GM18519 (cell line): ENCODE data around the gene DUSP28.
A peak's percentile ranks its signal among the peaks of the same experiment; 100 is the strongest.
"Not testable (repeated sequence)": the region's sequence is repeated elsewhere in the genome, so short reads cannot be mapped to it uniquely, and the experiment has no call there.

Experiments
- ATAC-seq: cut with Tn5 transposase; IDR thresholded peaks from one replicate; pipeline ENCODE4 v1.9.1; 2021; ENCODE audit warnings: mild to moderate bottlenecking, moderate library complexity; ENCODE audit not compliant: unreplicated experiment, low FRiP score

DUSP28 gene

GRCh38 chr2:240558236-240558761 is 1.9 kb upstream of the DUSP28 start:
- ATAC-seq = no peak

DNA sequence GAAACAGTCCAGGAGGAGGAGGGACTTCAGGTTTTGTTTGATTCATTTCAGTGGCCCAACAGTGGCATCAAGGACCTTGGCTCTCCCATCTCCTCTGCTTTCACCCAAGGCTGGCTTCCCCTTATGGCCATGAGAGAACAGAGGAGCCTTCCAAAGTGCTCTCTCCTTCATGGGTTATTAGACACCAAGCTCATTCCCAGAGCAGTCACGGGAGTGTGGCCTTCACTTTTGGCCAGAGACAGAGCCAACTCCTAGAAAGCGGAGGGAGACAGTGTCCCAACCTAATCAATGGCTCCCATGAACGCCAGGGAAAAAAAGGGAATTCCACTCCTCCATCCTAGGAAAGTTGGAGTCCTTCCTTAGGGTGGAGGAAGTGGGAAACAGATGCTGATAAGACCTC is 871 bp upstream of the DUSP28 start:
- no peak for ATAC-seq

DNA sequence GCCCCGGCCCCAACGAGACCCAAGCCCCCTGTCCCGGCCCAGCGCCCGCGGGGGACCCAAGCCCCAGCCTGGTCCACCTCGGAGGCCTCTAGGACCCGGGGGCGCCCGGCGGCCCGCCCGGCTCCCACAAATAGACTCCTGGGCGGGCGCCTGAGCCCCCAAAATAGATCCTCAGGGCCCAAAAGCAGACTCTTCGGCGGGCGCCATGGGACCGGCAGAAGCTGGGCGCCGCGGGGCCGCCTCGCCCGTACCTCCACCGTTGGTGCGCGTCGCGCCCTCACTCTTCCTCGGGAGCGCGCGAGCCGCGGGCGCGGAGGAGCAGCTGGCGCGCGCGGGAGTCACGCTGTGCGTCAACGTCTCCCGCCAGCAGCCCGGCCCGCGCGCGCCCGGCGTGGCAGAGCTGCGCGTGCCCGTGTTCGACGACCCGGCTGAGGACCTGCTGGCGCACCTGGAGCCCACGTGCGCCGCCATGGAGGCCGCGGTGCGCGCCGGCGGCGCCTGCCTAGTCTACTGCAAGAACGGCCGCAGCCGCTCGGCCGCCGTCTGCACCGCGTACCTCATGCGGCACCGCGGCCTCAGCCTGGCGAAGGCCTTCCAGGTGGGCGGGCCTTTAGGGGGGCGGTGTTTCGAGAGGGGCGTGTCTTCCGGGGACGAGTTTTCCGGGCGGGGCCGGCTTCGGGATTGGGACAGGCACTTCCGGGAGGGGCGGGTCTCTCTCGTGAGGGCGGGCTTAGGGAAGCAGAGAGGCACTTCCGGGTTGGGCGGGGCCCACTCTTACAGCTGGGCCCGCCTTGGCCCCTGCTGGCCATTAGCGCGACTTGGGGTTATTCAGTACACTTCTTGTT is 545 bp downstream of the DUSP28 start:
- ATAC-seq = peak; percentile 35

GRCh38 chr2:240561325-240561971 is 1.3 kb downstream of the DUSP28 start:
- no peak for ATAC-seq

GRCh38 chr2:240563231-240563630 is 3.1 kb downstream of the DUSP28 start:
- ATAC-seq = not testable (repeated sequence)

DNA sequence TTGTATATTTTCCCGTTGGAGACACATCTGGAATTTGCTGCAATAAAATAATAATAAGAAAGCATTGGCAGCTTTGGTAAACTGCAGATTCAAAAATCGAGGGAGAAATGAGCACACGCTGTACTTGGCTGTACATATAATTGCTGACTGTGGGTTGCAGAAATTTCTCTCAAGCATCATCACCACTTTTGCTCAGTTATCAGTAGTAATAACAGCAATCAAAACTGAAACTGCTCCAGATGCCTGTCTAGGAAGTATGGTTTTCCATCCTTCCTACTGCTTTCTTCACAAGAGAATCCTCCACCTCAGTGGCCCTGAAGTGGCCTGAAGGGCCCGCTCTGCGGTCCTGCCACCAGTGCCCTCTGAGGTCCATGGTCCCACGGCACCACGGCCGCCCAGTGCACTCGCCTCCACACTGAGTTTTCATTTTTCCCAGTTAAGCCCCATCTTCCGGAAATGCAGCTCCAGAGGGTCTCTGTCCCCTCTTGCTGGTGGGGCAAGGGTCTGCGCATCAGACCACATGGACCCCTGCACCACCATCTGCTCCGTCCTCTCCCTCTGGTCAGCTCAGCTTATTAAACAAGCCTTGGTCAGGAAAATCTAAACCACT is 3.9 kb downstream of the DUSP28 start:
- ATAC-seq = no peak

GRCh38 chr2:240564561-240565332 is 4.6 kb downstream of the DUSP28 start:
- no peak for ATAC-seq

DNA sequence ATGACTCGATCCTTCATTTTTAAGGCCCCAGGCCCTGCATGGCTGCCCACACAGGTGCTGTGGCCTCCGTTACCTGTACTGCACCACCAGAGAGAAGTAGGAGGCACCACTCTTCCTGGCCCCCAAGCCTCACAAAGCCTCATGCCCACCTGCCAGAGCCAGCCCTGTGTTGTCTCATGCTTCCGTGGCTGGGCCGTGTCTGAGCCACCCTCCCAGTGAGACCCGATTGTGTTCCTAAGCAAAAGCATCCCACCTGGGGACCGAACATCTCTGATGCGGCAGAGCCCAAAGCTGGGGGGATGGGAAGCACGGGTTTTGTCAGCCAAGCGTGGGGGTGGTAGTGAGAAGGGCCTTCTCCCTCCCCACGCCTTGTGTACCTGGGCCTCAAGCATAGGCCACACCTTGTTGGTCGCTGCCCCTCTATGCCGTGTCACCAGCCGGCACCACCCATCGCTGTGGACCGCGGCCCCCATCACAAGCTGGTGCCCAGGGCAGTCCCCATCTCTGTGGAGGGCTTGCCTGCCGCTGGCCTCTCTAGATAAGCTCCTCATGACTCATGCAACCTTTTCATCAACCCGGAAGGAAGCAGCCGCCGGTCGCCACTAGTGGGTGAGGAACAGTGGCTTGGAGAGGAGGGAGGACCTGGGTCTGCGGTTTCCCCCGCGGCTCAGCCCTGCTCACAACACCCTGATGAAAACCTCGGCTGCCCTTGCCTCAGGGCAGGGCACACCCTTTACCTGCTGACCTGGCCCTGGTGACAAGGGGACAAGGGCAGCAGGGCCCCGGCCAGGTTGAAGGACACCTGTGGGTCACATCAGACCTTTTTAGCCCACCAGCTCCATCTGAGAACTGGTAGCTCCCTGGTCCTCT is 5.4 kb downstream of the DUSP28 start:
- ATAC-seq = peak; percentile 18

DNA sequence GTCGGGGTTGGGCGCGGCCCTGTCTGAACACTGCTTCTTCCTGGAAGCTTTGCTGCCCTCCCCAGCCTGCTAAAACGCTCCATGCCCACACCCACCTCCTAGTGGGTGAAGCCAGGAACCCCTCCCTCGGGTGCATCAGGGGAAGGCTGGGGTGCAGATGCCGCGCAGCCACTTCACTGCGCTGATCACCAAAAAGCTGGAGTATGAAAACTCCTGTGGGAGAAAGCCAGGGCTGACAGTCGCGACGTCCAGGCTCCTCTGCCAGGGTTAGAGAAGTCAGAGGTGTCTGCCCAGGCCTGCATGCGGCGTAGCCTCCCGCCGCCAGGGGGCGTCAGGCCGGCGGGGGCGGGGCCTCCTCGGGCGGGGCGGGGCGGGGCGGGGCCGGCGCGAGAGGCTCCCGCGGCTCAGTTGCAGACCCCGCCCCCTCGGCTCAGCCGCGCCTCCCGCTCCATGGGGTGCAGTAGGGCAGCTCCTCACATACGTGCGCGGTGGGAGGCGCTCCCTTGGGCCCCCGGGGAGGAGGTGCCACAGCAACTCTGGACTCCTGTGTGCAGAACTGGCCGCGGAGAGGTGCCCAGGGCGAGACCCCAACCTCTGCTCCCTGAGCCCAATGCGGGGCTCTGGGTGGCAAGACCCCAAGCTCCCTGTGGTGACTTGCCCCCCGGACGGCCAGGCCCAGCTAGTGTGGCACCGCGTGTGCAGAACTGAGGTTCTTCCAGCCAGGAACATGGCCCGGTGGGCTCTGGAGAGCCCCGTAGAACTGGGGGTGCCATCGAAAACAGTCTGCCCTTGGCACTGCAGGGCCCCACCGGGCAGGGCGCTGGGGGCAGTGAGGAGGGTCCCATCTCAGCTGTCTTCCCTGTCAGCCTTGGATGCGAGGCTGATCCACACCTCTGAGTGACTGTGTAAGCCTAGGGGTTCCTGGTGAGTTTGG is 6.3 kb downstream of the DUSP28 start:
- ATAC-seq = peak; percentile 32

- no peak for ATAC-seq
Measured at GRCh38 chr2:240567137-240567871, 7.1 kb downstream of the DUSP28 start.

DNA sequence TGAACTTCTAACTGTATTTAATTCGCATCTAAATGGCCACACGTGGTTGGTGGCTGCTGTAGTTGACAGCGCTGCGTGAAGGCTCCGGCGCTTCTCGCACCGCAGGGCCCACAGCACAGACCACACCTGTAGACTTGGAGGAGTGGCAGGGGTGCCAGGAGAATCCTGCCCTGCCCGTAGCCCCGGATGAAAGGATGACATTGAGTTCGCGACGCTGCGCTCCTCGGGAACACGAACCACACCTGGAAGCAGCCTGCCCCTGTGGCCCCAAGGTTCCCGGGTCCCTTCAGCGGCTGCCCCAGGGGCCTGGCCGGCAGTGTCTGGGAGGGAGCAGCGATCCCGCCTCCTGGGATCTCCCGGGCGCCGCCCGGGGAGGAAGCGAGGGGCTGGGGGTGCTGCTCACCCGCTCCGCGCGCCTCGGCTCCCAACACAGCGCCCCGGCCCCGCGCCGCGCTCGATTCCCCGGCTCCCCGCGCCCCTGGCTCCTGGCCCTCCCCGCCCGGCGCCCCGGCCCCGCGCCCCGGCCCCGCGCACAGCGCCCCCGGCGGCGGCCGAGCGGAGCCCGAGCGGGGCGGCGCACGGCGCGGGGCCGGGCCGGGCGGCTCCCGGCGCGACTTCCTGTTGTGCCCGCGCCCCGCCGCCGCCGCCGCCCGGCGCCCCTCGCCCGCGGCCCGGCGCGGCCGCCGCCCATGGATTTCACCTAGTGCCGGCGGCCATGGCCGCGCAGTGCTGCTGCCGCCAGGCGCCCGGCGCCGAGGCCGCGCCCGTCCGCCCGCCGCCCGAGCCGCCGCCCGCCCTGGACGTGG is 7.9 kb downstream of the DUSP28 start, which contains the start of gene RNPEPL1:
RNPEPL1 (plus strand) TSS at position 613 of the 806 bp plus-strand sequence; CDS start at position 716, 103 bp downstream.
- ATAC-seq = peak; percentile 25

DNA sequence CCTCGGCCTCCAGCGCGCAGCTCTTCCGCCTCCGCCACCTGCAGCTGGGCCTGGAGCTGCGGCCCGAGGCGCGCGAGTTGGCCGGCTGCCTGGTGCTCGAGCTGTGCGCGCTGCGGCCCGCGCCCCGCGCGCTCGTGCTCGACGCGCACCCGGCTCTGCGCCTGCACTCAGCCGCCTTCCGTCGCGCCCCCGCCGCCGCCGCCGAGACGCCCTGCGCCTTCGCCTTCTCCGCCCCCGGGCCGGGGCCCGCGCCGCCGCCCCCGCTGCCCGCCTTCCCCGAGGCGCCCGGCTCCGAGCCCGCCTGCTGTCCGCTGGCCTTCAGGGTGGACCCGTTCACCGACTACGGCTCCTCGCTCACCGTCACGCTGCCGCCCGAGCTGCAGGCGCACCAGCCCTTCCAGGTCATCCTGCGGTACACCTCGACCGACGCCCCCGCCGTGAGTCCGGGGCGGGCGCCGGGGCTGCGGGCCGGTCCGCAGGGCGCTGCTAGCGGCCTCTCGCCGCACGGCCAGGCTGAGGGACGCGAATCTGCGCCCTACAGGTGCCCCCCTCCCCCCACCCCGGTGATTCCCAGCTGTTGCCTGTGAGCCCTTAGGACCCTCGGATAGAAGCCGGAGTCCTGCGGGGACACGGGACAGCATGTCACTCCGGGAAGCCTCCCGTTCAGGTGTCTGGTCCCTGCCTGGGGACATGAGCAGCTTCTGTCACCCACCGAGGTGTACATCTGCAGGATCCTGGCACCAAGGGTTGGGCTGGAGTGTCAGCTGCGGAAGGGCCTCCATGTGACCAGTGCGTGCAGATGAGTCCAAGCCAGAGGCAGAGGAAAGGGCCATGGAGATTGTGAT is 8.7 kb downstream of the DUSP28 start:
- peak; percentile 19 for ATAC-seq

- ATAC-seq = no peak
Measured at GRCh38 chr2:240569523-240569997, 9.4 kb downstream of the DUSP28 start.

- no peak for ATAC-seq
Measured at GRCh38 chr2:240569998-240570530, 9.9 kb downstream of the DUSP28 start.

- no peak for ATAC-seq
Measured at GRCh38 chr2:240570531-240571313, 10.6 kb downstream of the DUSP28 start.
